ENCODE measurements around the gene CHKB.

CHKB gene

DNA sequence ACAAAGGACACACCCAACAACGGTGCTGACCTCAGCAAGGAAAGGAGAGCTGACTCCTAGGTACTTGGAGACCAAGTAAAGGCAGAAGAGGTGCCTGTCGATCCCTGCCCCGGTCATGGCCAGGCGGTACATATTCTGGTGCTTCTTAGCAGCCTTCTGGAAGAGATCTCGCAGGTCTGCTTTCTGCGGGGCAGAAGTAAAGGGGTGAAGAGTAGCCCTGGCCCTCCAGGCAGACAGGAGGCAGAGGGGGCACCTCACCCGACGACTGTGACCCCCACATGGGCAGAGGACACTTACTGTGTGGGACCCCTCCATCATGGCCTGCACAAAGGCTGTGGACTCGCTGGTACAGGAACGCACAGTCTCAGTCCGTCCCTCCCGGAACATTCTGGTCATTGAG is 11.8 kb downstream of the CHKB start:
- TF ChIP-seq SIN3A (IDR thresholded peaks at IDR 0.05; ENCODE audit: borderline replicate concordance, insufficient read depth, low read length) (no peak), TAF1 (IDR thresholded peaks at IDR 0.05; ENCODE audit: borderline replicate concordance, insufficient read depth, low read length) (no peak), REST (IDR thresholded peaks at IDR 0.05; ENCODE audit: insufficient read depth in 1 of 2, low read depth in 2 of 2, low read length in 2 of 2) (no peak), POLR2AphosphoS5 (IDR thresholded peaks at IDR 0.05; ENCODE audit: low read depth, low read length) (no peak), FOXP2 (optimal IDR thresholded peaks at IDR 0.05; ENCODE audit: borderline replicate concordance, extremely low read depth, extremely low read length, insufficient read depth) (no peak)

GRCh38 chr22:50569896-50570535 is 12.6 kb downstream of the CHKB start:
- TF ChIP-seq SIN3A (IDR thresholded peaks at IDR 0.05; ENCODE audit: borderline replicate concordance, insufficient read depth, low read length), result no peak
- TF ChIP-seq TAF1 (IDR thresholded peaks at IDR 0.05; ENCODE audit: borderline replicate concordance, insufficient read depth, low read length), result no peak
- no peak for TF ChIP-seq FOXP2 (optimal IDR thresholded peaks at IDR 0.05; ENCODE audit: borderline replicate concordance, extremely low read depth, extremely low read length, insufficient read depth)
- no peak for TF ChIP-seq POLR2AphosphoS5 (IDR thresholded peaks at IDR 0.05; ENCODE audit: low read depth, low read length)
- TF ChIP-seq REST (IDR thresholded peaks at IDR 0.05; ENCODE audit: insufficient read depth in 1 of 2, low read depth in 2 of 2, low read length in 2 of 2), result no peak

GRCh38 chr22:50569041-50569459 is 13.6 kb downstream of the CHKB start:
- TF ChIP-seq REST (IDR thresholded peaks at IDR 0.05; ENCODE audit: insufficient read depth in 1 of 2, low read depth in 2 of 2, low read length in 2 of 2), result no peak
- TF ChIP-seq POLR2AphosphoS5 (IDR thresholded peaks at IDR 0.05; ENCODE audit: low read depth, low read length), result no peak
- TF ChIP-seq SIN3A (IDR thresholded peaks at IDR 0.05; ENCODE audit: borderline replicate concordance, insufficient read depth, low read length), result no peak
- TF ChIP-seq FOXP2 (optimal IDR thresholded peaks at IDR 0.05; ENCODE audit: borderline replicate concordance, extremely low read depth, extremely low read length, insufficient read depth), result no peak
- no peak for TF ChIP-seq TAF1 (IDR thresholded peaks at IDR 0.05; ENCODE audit: borderline replicate concordance, insufficient read depth, low read length)

DNA sequence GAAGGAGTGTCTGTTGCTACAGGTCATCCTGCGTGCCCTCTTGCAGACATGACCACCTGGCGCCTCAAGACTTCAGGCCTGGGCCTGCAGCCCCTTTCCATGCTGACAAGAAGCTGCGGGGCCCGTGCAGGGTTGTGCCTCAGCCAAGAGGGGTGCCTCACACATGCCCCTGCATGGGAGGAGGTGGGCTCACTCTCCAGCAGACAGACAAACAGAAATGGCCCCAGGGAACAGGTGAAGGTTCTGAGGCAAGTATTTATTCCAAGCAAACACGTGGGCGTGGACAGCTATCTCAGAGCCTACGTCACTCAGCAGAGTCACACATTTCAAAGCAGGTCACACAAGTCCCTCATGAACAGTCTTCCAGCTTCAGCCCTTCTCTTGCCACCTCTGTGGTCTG is 14.0 kb downstream of the CHKB start:
- TF ChIP-seq REST (IDR thresholded peaks at IDR 0.05; ENCODE audit: insufficient read depth in 1 of 2, low read depth in 2 of 2, low read length in 2 of 2) (no peak), TAF1 (IDR thresholded peaks at IDR 0.05; ENCODE audit: borderline replicate concordance, insufficient read depth, low read length) (no peak), FOXP2 (optimal IDR thresholded peaks at IDR 0.05; ENCODE audit: borderline replicate concordance, extremely low read depth, extremely low read length, insufficient read depth) (no peak), POLR2AphosphoS5 (IDR thresholded peaks at IDR 0.05; ENCODE audit: low read depth, low read length) (no peak), SIN3A (IDR thresholded peaks at IDR 0.05; ENCODE audit: borderline replicate concordance, insufficient read depth, low read length) (no peak)
